AG09309 (cell line): ENCODE data around the gene ADSS1.

Experiments used
- DNase-seq: peaks from one replicate; pipeline ENCODE4 v3.0.0-alpha.2; 2010; ENCODE audit warnings: low read depth
- H3K4me3 ChIP-seq: 2 replicates; pipeline ENCODE4 v1.5.1; 2011; ENCODE audit warnings: mild to moderate bottlenecking, low read depth, low read length, moderate library complexity; ENCODE audit not compliant: control insufficient read depth
- TF ChIP-seq, protein P1 (sequence below): IDR thresholded peaks from 2 replicates; pipeline ENCODE4 v1.5.1; 2011; ENCODE audit warnings: mild to moderate bottlenecking, low read depth, low read length, inconsistent platforms; ENCODE audit not compliant: insufficient read depth, control insufficient read depth; ENCODE audit errors: missing control alignments

Gene ADSS1

DNA sequence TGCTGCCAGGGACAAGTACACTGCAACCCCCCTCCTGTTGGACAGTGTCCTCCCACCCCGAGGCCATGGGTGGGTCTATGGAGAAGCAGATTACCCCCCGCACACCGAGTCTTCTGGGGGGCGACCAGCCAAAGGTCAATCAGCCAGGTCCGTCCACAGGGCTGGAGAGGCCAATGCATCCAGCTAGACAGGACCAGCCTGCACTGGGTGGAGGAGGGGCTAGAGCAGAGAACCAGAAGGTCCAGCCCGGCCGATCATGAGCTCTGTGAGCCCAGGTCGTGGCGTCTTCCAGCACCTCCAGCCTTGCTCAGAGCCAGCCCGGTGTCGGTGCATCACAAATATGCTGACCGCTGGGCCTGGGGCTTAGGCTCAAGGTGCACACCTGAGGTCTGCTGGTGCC is 8.2 kb upstream of the ADSS1 start:
- DNase-seq, result no peak

DNA sequence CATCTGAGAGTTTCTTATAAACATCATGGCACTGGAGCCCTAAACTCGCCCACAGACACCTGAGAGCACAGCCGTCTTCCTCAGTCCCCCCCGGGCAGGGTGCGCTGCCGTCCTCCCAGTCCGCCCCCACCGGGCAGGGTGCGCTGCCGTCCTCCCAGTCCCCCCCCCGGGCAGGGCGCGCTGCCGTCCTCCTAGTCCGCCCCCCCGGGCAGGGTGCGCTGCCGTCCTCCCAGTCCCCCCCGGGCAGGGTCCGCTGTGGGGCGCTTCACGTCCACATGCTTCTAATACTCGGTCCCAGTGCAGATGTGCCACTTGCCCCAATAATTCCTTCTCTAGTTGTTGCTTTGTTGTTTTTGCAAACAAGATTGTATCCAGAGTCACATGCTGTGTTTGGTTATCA is 6.9 kb upstream of the ADSS1 start:
- no peak overlapping the region for H3K4me3 ChIP-seq
- DNase-seq, result no peak
- TF ChIP-seq, protein P1, sequence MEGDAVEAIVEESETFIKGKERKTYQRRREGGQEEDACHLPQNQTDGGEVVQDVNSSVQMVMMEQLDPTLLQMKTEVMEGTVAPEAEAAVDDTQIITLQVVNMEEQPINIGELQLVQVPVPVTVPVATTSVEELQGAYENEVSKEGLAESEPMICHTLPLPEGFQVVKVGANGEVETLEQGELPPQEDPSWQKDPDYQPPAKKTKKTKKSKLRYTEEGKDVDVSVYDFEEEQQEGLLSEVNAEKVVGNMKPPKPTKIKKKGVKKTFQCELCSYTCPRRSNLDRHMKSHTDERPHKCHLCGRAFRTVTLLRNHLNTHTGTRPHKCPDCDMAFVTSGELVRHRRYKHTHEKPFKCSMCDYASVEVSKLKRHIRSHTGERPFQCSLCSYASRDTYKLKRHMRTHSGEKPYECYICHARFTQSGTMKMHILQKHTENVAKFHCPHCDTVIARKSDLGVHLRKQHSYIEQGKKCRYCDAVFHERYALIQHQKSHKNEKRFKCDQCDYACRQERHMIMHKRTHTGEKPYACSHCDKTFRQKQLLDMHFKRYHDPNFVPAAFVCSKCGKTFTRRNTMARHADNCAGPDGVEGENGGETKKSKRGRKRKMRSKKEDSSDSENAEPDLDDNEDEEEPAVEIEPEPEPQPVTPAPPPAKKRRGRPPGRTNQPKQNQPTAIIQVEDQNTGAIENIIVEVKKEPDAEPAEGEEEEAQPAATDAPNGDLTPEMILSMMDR, result no peak

More for the DNA sequence above, 8.2 kb upstream of the ADSS1 start:
- TF ChIP-seq, protein P1, result no peak
- H3K4me3 ChIP-seq, result no peak overlapping the region

DNA sequence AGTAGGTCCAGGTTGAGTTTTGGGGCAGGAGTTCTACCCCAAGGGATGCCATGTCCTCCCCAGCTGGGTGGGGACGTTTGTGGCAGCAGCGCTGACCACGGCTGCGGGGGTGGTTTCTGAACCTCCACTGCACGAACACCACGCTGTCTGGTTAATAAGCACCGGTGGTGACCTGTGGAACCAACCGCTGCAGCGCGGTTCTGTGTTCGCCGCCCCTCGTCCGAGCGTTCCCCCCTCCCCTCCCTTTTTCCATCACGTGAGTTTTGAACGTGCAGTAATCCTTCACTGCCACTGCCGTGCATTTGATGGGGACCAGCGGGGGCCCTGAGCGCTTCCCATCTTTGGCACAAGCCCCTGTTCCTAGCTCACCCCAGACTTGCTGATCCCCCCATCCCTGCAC is 6.4 kb upstream of the ADSS1 start:
- TF ChIP-seq, protein P1, result no peak
- no peak for DNase-seq
- no peak overlapping the region for H3K4me3 ChIP-seq

DNA sequence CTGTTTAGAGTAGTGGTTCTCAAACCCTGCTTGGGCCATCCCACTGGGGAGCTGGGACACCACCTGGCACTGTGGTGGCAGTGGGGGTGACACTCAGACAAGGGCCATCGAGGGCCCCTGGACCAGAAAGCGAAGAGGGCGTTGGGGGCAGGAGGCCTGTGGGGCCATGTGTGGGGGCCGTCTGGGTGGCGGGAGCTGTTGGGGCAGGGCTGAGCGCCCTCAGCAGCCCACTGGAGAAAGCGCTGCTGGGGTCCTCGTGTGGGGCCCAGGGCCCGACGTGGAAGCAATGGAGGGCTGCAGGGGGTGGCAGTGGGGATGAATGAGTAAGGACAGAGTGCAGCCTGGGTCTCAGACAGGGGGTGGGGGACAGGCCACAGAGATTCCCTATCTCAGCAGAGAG is 5.9 kb upstream of the ADSS1 start:
- DNase-seq, result no peak
- H3K4me3 ChIP-seq, result no peak overlapping the region
- TF ChIP-seq, protein P1, result no peak

DNA sequence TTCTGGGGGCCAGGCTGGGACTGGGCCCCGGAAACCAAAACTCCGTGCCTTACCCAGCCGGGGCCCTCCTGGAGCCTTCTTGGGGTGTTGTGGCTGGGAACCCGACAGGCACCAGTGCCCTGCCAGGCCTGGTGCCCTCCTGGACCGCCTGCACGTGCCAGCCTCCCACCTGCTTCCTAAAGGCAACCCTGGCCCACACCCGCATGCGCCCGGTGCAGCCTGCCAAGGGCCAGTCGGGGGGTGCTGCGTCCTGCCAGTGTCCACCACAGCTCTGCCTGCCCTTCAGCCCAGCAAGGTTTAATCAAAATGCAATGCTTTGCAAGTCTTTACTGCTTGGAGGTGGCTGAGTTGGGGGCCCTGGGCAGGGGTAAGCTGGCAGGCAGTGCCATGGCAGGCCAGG is 5.2 kb upstream of the ADSS1 start:
- DNase-seq, result no peak
- H3K4me3 ChIP-seq, result no peak overlapping the region
- TF ChIP-seq, protein P1, result no peak

DNA sequence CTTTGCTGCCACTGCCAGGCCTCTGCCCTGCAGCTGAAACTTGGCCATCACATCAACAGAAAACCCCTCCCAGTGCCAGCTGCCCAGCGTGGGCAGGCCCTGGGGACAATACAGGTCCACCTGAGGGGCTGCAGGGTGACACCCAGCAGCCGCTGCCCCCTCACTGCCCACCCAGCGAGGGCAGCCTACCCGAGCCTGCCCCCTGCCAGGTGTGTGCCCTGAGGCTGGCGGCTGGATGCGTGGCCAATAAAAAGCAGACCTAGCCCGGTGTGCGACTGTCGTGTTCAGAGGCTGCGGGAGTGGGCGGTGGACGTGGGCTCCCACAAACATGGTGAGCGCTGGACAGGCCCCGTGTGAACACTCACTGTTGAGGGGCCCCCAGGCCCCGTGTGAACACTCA is 4.7 kb upstream of the ADSS1 start:
- TF ChIP-seq, protein P1, result no peak
- DNase-seq, result no peak
- no peak overlapping the region for H3K4me3 ChIP-seq
